GM04504 (cell line): Measurements from ENCODE around the gene PLPP6.
"Not testable (repeated sequence)": the region's sequence is repeated elsewhere in the genome, so short reads cannot be mapped to it uniquely, and the experiment has no call there.

Experiments used
- DNase-seq: peaks from one replicate; pipeline ENCODE4 v3.0.0-alpha.2; 2012; ENCODE audit warnings: low read depth

Gene PLPP6

DNA sequence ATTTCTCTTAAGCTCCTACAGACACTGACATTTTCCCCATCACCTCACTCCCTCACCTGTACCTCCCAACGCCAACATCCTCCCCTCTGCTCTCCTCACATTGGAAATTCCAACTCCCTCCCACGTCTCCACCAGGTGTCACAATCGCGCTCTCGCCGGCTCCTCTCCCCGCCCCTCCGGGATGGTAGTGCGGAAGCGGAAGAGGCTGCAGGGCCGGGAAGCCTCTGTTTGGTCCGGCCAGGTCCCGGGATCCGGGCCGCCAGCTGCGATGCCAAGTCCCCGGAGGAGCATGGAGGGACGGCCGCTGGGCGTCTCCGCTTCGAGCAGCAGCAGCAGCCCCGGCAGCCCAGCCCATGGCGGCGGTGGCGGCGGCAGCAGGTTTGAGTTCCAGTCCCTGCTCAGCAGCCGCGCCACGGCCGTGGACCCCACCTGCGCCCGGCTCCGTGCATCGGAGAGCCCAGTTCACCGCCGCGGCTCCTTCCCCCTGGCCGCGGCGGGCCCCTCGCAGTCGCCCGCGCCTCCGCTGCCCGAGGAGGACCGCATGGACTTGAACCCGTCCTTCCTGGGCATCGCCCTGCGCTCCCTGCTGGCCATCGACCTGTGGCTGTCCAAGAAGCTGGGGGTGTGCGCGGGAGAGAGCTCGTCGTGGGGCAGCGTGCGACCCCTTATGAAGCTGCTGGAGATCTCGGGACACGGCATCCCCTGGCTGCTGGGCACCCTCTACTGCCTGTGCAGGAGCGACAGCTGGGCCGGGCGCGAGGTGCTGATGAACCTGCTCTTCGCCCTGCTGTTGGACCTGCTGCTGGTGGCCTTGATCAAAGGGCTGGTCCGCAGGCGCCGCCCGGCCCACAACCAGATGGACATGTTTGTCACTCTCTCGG is at the start of gene PLPP6:
Gene PLPP6 (plus strand): TSS at position 187 of the 881 bp plus-strand sequence. CDS start 82 bp downstream, at position 269.
- no peak for DNase-seq

GRCh38 chr9:4614627-4615026 is 47.5 kb upstream of the PLPP6 start:
- no peak for DNase-seq

GRCh38 chr9:4615251-4615650 is 46.8 kb upstream of the PLPP6 start:
- peak; percentile 29 for DNase-seq

GRCh38 chr9:4615778-4616177 is 46.3 kb upstream of the PLPP6 start:
- no peak for DNase-seq

DNA sequence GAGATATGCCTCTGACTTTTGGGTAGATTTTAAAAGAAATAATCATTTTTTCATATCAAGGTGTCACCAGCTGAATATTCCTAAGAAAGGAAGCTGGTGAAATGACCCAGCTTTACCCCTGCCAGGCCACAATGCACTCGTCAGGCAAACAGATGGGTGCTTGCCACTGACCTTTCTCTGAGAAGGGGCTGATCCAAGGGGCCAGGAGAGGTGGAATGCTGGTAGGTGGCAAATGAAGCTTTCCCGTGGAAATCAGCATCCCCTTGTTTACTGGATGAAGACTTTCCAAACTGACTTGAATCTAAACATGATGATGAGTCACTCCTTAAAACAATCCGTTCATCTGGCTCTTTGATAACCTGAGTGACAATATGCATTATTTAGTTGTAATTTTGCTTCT is 44.3 kb upstream of the PLPP6 start:
- DNase-seq: no peak

- no peak for DNase-seq
Measured at GRCh38 chr9:4618700-4619099, 43.4 kb upstream of the PLPP6 start.

DNA sequence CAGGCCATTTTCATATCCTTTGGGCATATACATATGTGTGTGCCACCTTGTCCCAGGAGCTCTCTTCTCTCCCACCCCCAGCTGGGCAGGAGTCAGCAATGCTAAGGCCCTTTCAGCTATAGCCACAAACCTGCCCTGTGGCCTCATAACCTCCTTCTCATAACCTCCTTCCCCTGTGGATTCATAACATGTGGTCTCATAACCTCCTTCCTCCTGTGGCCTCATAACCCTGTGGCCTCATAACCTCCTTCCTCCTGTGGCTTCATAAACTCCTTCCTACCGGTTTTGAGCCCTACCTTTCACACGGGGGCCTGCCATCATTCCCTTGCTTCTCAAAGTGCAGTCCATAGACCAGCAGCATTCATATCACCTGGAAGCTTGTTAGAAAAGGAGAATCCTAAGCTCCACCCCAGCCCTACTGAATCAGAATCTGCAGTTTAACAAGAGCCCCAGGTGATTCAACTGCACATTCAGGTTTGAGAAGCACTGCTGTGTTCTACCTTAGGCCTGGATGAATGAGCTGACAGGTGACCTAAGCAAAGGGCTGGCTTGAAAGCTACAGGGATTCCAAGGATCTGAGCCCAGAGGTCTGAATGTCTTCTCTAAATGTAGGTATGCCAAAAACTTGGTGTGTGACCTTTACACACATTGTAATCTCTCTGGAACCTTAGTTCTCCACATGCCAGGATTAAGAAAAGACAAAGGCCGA is 41.9 kb upstream of the PLPP6 start:
- no peak for DNase-seq

DNA sequence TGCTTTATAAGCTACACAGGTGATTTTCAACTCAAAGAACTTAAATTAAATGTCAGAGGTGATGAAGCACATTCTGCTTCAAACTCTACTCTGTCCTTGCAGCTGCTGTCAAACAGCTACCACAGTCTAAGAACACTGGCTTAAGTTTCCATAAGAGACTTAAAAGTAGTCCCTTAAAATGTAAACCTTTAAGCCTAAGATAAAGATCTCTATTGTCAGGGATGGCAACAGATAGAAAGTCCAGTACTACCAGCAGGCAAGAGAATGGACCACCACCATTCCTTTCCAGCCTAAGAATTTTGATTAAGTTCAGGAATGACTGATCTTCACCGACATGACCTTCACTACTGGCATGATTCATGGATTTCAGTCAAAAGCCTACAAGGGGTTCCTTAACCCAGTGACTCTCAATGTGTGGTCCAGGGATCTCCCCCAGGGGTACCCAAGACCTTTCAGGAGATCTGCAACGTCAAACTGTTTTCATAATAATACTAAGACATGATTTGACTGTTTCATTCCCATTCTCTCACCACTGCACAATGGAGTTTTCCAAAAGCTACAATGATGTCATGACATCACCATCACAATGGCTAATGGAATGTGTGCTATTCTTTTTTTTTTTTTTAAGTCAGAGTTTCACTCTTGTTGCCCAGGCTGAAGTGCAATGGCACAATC is 41.1 kb upstream of the PLPP6 start:
- DNase-seq: no peak

DNA sequence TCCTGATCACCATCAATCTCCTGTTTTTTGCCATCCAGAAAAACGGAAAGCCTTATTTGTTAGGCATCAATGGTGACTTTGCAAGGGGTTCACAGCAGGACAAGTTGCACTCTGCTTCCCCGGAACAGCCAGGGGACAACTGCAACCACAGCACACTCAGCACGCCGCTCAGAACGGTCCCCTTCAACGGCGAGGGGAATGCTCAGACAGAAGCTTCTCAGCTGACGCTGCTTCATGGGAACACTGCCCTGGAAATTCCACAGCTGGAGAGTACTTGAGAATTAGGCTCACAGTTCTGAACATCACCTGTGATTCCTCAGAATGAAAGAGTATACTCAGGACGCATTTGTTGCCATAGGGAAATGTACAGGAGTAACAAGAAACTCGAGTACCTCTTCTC is 40.1 kb upstream of the PLPP6 start:
- DNase-seq: no peak

DNA sequence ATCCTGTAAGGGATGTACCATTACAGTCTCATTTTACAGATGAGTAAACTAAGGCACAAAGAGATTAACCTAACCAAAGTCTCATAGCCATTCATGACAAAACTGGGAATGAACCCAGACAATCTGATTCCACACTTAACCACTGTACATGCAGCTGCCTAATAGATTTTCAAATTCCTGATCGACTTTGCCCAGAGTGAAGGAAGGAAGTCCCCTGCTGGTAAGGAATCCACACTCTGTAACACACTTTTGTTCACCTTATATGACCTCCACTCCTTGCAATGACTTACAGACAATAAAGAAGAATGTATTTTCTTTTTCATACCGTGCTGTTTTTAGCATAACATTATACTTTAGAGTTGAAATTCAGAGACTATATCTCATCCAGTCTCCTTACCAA is 31.3 kb upstream of the PLPP6 start:
- no peak for DNase-seq

GRCh38 chr9:4638968-4639367 is 23.1 kb upstream of the PLPP6 start:
- DNase-seq: no peak

- DNase-seq: no peak
Measured at GRCh38 chr9:4639420-4639819, 22.7 kb upstream of the PLPP6 start.

GRCh38 chr9:4640027-4640426 is 22.1 kb upstream of the PLPP6 start:
- DNase-seq: no peak

DNA sequence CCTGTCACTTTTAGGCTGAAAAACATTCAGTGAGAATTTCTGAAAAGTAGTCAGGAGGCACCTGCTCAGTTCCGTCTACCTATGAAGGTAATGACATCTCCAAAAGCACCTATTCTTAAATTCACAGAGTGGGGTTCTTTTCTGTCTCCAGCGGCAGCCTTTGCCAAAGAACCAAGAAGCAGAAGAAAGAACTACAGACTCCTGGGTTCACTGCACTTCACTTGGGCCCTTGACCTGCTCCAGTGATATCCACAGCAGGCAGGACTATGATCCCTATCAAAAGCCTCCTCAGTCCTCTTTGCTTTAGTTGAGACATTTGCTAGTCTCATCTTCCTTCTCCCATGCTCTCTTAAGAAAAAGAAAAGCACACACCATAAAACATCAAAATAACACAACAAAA is 19.7 kb upstream of the PLPP6 start:
- no peak for DNase-seq

DNA sequence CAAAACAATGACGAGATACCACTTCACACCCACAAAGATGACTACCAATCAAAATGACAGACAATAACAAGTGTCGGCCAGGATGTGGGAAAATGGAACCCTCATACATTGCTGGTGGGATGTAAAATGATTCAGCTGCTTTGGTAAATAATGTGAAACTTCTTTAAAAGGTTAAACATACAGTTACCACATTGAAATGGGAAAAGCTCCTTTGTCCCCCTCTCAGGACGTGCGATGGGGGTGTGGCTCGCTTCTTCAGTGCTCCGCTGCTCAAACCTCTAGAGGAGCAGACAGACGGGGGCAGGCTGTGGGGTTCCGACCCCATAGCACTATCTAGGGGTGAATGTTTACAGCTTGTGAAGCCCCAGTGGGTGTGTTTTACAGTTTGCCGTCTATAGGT is 8.0 kb upstream of the PLPP6 start:
- no peak for DNase-seq

GRCh38 chr9:4654538-4654937 is 7.6 kb upstream of the PLPP6 start:
- no peak for DNase-seq

DNA sequence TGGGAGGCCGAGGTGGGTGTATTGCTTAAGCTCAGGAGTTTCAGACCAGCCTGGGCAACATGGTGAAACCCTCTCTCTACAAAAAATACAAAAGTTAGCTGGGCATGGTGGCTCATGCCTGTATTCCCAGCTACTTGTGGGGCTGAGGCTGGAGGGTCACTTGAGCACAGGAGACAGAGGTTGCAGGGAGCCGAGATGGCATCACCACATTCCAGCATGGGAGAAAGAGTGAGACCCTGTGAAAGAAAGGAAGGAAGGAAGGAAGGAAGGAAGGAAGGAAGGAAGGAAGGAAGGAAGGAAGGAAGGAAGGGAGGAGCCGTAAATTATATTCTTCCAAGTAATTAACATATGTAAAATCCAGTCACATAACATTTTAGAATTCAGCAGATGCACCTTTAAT is 5.9 kb upstream of the PLPP6 start:
- not testable (repeated sequence) for DNase-seq

DNA sequence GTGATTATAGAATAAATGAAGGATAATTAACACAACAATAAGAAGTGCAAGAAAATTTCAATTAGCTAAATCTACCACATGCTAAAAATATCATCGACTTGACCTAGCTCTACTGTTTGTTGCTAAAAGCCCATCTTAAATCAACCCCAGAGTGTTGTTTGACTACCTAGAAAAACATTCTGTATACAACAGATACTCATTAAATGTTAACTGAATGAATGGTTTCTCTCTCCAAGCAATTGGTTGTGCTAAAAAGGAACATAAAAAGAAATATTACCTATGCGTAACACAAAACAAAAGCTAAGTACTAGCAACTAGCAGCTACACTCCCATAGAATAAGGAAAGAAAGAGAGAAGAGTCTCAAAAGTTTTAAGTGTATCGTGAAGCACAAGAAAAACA is 5.5 kb upstream of the PLPP6 start:
- DNase-seq: no peak

- no peak for DNase-seq
Measured at GRCh38 chr9:4657426-4658159, 4.5 kb upstream of the PLPP6 start.

GRCh38 chr9:4660665-4661064 is 1.4 kb upstream of the PLPP6 start:
- DNase-seq: not testable (repeated sequence)

GRCh38 chr9:4661165-4661564 is 929 bp upstream of the PLPP6 start:
- DNase-seq: no peak

GRCh38 chr9:4661611-4662010 is 483 bp upstream of the PLPP6 start:
- DNase-seq: no peak
